ENCODE measurements around the gene RABGAP1L.

The RABGAP1L gene

GRCh38 chr1:174971902-174972301 is 812.6 kb downstream of the RABGAP1L start:
- no peak for DNase-seq (ENCODE audit: low spot score)
- Histone ChIP-seq H3K27ac (no peak overlapping the region), H3K4me3 (no peak overlapping the region)

GRCh38 chr1:174974711-174975119 is 815.4 kb downstream of the RABGAP1L start:
- no peak overlapping the region for H3K4me3 ChIP-seq
- no peak for DNase-seq (ENCODE audit: low spot score)
- H3K27ac ChIP-seq = peak overlapping the region in 1 of 2 donors; percentile 6
- TF ChIP-seq, protein P1, sequence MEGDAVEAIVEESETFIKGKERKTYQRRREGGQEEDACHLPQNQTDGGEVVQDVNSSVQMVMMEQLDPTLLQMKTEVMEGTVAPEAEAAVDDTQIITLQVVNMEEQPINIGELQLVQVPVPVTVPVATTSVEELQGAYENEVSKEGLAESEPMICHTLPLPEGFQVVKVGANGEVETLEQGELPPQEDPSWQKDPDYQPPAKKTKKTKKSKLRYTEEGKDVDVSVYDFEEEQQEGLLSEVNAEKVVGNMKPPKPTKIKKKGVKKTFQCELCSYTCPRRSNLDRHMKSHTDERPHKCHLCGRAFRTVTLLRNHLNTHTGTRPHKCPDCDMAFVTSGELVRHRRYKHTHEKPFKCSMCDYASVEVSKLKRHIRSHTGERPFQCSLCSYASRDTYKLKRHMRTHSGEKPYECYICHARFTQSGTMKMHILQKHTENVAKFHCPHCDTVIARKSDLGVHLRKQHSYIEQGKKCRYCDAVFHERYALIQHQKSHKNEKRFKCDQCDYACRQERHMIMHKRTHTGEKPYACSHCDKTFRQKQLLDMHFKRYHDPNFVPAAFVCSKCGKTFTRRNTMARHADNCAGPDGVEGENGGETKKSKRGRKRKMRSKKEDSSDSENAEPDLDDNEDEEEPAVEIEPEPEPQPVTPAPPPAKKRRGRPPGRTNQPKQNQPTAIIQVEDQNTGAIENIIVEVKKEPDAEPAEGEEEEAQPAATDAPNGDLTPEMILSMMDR (IDR thresholded peaks at IDR 0.05) = no peak

More at GRCh38 chr1:174971902-174972301, 812.6 kb downstream of the RABGAP1L start:
- TF ChIP-seq, protein P1 (IDR thresholded peaks at IDR 0.05) = no peak

- TF ChIP-seq, protein P1 (IDR thresholded peaks at IDR 0.05) = no peak
- Histone ChIP-seq H3K27ac (no peak overlapping the region), H3K4me3 (no peak overlapping the region)
- DNase-seq (ENCODE audit: low spot score) = no peak
Measured at GRCh38 chr1:174975764-174976163, 816.4 kb downstream of the RABGAP1L start.

GRCh38 chr1:174976436-174977108 is 817.3 kb downstream of the RABGAP1L start:
- Histone ChIP-seq H3K4me3 (no peak overlapping the region), H3K27ac (peak overlapping the region in 1 of 2 donors; percentile 43)
- no peak for DNase-seq (ENCODE audit: low spot score)
- TF ChIP-seq, protein P1 (IDR thresholded peaks at IDR 0.05) = no peak

DNA sequence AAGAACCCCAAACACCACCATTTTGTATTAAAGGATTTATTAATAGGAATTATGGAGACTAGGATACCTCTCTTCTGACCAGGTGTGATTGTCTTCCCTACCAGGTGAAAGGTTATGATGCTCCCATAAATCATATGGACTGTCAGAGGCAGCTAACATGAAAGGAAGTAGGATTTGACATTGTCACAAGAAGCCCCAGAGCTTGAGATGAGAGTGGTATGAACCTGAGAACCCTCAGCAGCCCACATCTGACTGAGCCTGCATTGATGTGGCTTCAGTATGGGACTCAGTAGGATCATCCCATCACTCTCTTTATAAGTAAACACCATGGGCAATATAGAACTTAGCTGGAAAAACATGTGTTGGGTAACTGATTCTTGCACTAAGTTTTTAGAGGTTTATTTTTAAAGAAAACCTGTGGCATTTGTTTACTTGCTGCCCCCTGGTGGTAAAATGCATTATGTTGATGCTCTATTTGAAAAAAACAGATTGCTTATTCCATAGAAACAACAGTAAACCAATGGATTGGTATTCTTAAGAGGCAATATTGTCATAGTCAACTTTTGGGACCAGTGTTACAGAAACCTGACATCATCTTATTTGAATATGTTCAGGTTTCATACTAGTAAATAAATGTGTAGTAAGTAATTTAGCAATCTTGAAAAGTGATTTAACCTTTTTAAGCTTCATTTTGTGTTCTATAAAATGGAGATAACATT is 823.8 kb downstream of the RABGAP1L start:
- Histone ChIP-seq H3K4me3 (no peak overlapping the region), H3K27ac (no peak overlapping the region)
- DNase-seq (ENCODE audit: low spot score) = no peak
- TF ChIP-seq, protein P1 (IDR thresholded peaks at IDR 0.05) = peak; percentile 43

DNA sequence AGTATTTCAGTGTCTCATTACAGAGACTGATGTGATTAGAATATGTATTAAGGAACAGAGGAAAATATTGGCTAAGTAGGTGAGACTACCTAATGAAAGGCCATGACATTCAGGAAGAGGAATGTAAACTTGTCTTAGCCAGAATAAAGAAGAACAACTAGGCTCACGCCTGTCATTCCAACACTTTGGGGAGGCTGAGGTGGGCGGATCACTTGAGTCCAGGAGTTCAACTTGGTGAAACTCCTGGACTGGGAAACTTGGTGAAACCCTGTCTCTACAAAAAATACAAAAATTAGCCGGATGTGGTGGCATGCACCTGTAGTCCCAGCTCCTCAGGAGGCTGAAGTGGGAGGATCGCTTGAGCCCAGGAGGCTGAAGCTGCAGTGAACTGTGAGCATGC is 825.6 kb downstream of the RABGAP1L start:
- no peak overlapping the region for H3K4me3 ChIP-seq
- H3K27ac ChIP-seq = no peak overlapping the region
- no peak for DNase-seq (ENCODE audit: low spot score)
- TF ChIP-seq, protein P1 (IDR thresholded peaks at IDR 0.05) = no peak

GRCh38 chr1:174988539-174988938 is 829.2 kb downstream of the RABGAP1L start:
- DNase-seq (ENCODE audit: low spot score) = no peak
- H3K4me3 ChIP-seq = no peak overlapping the region
- no peak overlapping the region for H3K27ac ChIP-seq
- TF ChIP-seq, protein P1 (IDR thresholded peaks at IDR 0.05) = no peak

All from coronary artery (tissue), 2 donors.